Measurements from ENCODE around the gene LPIN1.
"Not testable (repeated sequence)": the region's sequence is repeated elsewhere in the genome, so short reads cannot be mapped to it uniquely, and the experiment has no call there.

Gene LPIN1

GRCh38 chr2:11813951-11814350 is 67.5 kb downstream of the LPIN1 start:
- no peak for DNase-seq

DNA sequence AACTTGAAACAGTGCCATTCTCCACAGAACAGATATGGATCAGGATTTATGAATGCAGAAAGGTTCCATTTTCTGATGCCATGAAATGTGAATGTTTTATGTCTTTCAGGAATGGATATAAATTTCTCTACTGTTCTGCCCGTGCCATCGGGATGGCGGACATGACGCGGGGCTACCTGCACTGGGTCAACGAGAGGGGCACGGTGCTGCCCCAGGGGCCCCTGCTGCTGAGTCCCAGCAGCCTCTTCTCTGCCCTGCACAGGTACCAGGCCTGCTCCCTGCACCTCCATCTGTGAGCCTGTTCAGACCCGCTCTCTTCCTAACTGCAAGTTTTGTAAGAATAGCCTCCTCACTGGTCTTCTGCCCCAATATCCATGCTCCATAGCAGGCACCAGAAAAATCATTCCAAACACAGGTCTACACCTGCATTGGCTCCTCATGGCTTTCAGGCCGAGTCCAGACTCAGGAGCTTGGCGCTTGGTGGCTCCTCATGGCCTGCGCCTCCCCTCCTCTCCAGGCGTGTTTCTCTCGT is 68.6 kb downstream of the LPIN1 start:
- no peak for DNase-seq

DNA sequence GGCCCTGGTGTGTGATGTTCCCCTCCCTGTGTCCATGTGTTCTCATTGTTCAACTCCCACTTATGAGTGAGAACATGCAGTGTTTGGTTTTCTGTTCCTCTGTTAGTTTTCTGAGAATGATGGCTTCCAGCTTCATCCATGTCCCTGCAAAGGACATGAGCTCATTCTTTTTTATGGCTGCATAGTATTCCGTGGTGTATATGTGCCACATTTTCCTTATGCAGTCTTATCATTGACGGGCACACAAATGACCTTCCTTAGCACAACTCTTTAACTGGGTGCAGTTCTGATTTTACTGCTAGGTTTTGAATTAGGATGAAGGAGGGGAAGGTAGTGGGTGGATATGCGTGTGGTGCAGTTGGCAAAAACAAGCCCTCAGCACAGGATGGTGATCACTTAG is 70.5 kb downstream of the LPIN1 start:
- not testable (repeated sequence) for DNase-seq

DNA sequence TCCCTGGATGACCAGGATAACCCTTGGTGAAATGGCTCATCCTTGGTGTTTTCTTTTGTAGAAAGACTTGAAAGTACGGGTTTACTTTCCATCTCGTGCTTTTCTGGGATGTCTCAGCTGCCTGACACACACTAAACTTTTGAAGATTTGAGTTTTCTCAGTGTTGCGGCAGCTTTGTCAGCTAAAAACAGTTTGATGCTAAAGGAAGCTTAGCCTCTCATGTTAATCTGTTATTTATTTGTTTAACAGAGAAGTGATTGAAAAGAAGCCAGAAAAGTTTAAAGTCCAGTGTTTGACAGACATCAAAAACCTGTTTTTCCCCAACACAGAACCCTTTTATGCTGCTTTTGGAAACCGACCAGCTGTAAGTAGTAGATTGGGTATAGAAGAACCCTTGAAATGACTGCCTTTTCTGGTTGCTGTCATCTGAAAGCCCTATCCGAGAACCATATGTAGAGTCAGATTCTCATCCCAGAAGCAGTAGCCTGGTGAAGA is 72.8 kb downstream of the LPIN1 start:
- DNase-seq = no peak

DNA sequence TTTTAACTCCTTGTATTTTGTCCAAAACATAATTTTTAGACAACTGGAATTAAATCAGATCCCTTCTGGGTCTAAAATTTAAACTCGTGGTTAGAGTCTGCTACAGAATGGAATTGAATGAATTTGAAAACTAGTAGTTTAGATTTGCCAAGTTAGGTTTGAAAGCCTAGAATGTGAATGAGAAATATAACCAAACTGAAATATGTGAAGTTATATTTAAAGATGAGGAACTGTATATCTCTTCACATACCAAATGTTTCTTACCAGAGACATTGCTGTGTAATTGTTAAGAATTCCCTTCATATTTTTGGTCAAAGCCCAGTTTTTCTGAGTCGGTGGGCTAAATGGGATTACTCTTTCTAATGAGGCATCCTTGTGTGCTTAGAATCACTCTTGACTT is 74.2 kb downstream of the LPIN1 start:
- no peak for DNase-seq

- DNase-seq = no peak
These were observed 75.3 kb downstream of the LPIN1 start for GRCh38 chr2:11821705-11822104.

- not testable (repeated sequence) for DNase-seq
These were observed 75.9 kb downstream of the LPIN1 start for GRCh38 chr2:11822359-11822745.

GRCh38 chr2:11822746-11823451 is 76.5 kb downstream of the LPIN1 start:
- DNase-seq = no peak

GRCh38 chr2:11824901-11825828 is 78.7 kb downstream of the LPIN1 start:
- no peak for DNase-seq

DNA sequence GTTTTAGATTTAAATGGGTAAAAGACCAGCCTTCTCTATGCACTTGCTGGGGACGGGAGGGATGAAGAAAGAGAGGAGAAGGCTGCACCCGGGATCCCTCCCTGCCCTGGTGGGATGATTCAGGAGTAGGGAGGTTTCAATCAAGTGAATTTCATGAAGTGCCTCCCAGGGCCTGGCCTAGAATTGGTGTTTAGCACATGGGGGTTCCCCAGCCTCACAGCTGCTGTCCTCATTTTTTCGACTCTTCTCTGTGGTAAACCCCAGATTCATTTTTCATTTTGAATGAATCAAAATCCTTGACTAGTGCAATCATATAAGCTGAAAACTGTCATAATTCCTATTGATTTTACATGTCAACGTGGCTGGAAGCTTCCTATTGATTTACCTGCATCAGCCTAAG is 81.1 kb downstream of the LPIN1 start:
- peak; percentile 56 for DNase-seq

- no peak for DNase-seq
These were observed 82.5 kb downstream of the LPIN1 start for GRCh38 chr2:11828933-11829323.

- peak; percentile 66 for DNase-seq
These were observed 83.0 kb downstream of the LPIN1 start for GRCh38 chr2:11829324-11829946.

DNA sequence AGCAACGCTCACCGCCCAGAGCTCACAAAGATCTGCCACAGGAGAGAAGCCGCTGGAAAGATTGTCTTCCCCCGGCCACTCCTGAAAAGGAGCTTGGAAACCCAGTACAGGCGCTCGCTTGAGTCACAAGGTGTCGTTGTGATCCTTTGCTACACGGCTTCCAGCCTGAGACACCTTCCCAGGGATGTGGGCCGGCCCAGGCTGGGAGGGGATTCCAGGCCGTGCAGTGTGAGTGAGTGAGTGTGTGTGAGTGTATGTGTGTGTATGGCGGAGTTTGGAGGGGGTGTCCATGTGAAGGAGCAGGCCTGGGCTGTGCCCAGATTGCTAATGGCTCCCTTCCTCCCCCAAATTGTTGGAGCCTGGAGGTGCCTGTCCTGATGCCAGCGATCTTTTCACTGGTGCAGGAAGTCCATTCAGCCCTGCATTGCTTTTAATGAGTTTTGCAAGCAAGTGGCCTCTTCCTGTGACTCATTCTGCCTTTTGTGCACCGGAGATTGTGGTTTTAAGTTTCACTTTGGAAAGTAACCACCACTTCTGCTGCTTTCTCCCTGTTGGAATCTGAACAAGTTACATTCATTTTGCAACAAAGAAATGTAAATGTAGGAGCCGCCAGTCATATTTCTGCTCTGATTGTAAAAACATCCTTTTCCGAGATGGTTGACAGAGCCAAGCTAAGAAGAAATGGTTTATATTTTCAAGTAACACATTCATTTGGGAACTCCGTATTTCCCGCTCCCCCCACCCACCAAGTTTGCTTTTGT is 83.7 kb downstream of the LPIN1 start:
- DNase-seq = peak; percentile 94

DNA sequence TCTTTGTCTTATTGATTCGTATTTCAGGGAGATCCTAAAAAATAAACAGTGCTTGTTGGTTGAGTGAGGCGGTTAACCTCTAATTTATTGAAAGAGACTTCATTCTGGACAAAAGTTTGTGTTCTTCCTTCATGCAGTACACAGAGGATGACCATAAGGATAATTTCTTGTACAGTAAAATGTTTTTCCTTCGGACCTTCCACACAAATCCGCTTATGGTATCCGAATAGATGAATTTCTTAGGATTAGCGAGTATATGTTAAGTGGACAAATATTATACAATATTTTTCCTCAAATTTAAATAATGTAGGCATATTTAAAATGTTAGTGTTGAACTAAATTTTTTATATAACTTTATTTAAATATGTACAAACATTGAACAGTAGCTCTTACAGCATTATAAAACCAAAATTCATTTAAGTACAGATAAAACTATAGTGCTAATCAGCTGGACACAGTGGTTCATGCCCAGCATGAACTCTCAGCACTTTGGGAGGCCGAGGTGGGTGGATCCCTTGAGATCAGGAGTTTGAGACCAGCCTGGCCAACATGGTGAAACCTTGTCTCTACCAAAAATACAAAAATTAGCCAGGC is 84.4 kb downstream of the LPIN1 start:
- DNase-seq = no peak

- no peak for DNase-seq
These were observed 85.0 kb downstream of the LPIN1 start for GRCh38 chr2:11831415-11831814.

GRCh38 chr2:11832531-11832930 is 86.1 kb downstream of the LPIN1 start:
- DNase-seq = no peak

GRCh38 chr2:11833601-11834000 is 87.2 kb downstream of the LPIN1 start:
- DNase-seq = no peak

DNA sequence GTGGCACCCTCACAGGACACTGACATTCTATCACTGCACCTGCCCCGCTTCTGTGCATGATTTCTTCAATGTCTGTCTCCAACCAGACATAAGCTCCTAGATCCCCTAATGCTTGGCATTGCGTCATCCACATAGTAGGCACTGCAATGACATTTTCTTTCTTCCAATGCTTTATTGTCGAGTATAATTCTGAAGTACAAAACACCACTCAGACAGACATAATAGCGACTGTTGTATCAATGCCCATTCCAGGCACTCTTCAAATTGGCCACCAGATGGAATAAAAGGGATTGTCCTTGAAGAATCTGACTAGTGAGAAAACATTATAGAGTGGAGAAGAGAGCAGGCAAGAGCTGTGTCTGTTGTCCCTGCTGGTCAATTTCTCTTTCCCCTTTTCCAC is 89.0 kb downstream of the LPIN1 start:
- no peak for DNase-seq

- no peak for DNase-seq
These were observed 90.3 kb downstream of the LPIN1 start for GRCh38 chr2:11836647-11837219.

GRCh38 chr2:11837875-11838734 is 91.7 kb downstream of the LPIN1 start:
- no peak for DNase-seq

DNA sequence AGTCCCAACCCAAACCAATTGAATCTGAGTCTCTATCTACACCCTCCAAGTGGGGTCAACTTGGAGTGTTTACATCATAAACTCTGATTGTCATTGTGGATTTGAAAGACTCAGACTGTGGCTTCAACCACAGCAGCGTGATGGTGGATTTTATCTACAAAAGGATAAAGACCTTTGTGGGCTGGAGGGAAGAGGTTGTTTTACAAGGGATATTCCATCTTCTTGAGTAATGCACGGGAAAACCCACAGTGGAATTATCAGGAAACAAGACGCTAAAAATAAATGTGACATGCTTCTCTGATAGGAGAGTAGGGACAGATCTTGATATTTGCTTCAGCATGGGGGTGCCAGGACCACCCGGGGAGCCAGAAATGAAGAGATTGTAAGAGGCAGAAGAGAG is 93.5 kb downstream of the LPIN1 start:
- no peak for DNase-seq
